ENCODE results near the gene CLEC16A.

CLEC16A gene

GRCh38 chr16:11060364-11060763 lies 116.0 kb downstream of the CLEC16A start:
- H3K4me3 ChIP-seq (ENCODE audit: low read depth, low read length), result no peak overlapping the region
- DNase-seq (ENCODE audit: low read depth), result no peak

GRCh38 chr16:11060842-11061241 lies 116.5 kb downstream of the CLEC16A start:
- DNase-seq (ENCODE audit: low read depth), result no peak
- no peak overlapping the region for H3K4me3 ChIP-seq (ENCODE audit: low read depth, low read length)

More at GRCh38 chr16:11060364-11060763, 116.0 kb downstream of the CLEC16A start:
- TF ChIP-seq CTCF (IDR thresholded peaks at IDR 0.05; ENCODE audit: low read depth, low read length, missing control alignments), result no peak

GRCh38 chr16:11061629-11062270 lies 117.4 kb downstream of the CLEC16A start:
- TF ChIP-seq CTCF (IDR thresholded peaks at IDR 0.05; ENCODE audit: low read depth, low read length, missing control alignments), result no peak
- H3K4me3 ChIP-seq (ENCODE audit: low read depth, low read length), result no peak overlapping the region
- no peak for DNase-seq (ENCODE audit: low read depth)

More at GRCh38 chr16:11060842-11061241, 116.5 kb downstream of the CLEC16A start:
- TF ChIP-seq CTCF (IDR thresholded peaks at IDR 0.05; ENCODE audit: low read depth, low read length, missing control alignments), result no peak

- no peak overlapping the region for H3K4me3 ChIP-seq (ENCODE audit: low read depth, low read length)
- no peak for TF ChIP-seq CTCF (IDR thresholded peaks at IDR 0.05; ENCODE audit: low read depth, low read length, missing control alignments)
- DNase-seq (ENCODE audit: low read depth), result no peak
Measured at GRCh38 chr16:11063448-11064201, 119.3 kb downstream of the CLEC16A start.

- DNase-seq (ENCODE audit: low read depth), result no peak
- no peak overlapping the region for H3K4me3 ChIP-seq (ENCODE audit: low read depth, low read length)
- TF ChIP-seq CTCF (IDR thresholded peaks at IDR 0.05; ENCODE audit: low read depth, low read length, missing control alignments), result no peak
Measured at GRCh38 chr16:11064202-11064540, 119.8 kb downstream of the CLEC16A start.

DNA sequence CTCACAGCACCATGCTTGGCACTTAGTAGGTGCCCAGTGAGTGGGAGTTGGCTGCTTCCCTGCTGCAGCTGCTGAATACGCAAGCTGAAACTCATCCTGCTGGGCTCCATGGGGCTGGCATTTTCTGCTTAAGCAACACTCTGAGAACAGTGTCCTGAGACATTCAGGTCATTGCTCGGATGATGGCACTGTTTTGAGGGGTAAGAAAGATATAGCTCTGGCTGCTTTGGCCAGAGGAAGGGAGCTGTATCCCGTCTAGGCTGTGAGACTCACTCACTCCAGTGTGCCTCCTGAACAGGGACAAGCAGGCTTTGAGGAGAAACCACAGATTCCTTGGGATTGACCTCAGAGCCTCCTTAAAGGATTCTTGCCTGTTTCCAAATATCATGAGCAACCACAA lies 120.5 kb downstream of the CLEC16A start:
- no peak overlapping the region for H3K4me3 ChIP-seq (ENCODE audit: low read depth, low read length)
- no peak for DNase-seq (ENCODE audit: low read depth)
- no peak for TF ChIP-seq CTCF (IDR thresholded peaks at IDR 0.05; ENCODE audit: low read depth, low read length, missing control alignments)
